HG03520 (cell line): Measurements from ENCODE around the gene FAM98A.

Experiments
- ATAC-seq: cut with Tn5 transposase; IDR thresholded peaks from one replicate; pipeline ENCODE4 v1.9.1; 2021; ENCODE audit warnings: mild to moderate bottlenecking, moderate library complexity; ENCODE audit not compliant: unreplicated experiment

FAM98A gene

DNA sequence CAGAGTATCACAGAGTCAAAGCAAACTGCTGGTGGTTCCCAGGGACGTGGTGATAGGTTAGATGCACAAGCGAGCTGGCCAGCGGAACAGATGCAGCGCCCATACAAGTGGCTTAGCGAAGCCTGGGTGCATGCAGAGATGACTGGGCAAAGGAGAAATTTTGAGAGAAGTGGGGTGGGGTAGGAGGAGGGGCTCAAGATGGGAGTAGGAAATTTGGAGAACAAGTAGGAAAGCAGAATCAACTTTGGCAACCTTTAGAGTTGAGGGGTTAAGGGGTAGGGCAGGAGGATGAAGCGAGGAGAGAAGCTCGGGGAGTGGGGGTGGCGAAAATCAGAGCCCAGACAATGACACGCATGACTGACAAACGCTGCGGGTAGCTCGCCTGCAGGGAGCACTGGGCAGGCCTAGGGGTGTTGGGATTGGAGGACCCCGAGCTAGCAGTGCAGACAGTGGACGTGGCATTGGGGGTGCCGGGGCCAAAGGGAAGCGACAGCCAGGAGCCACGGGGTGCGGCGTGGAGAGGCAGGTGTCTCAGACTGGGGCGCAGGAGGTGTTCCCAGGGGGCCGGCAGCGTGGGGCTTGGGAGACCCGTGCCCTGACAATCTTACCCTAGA, 431 bp downstream of the FAM98A start:
- ATAC-seq, result peak; percentile 46

DNA sequence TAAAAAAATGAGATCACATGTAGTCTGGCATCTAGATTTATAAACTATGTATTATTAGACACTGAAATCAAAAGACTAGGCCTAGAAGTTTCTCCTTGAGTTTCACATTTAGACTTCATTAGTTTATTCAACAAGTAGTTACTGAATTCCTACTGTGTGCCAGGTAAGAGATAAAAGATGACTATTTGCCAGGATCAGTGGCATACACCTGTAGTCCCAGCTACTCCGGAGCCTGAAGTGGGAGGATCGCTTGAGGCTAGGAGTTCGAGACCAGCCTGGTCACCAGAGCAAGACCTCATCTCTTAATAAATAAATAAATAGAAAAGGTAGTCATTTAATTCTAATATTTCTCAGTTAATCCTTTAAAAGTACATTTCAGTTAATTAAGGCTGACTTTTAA, 2.1 kb downstream of the FAM98A start:
- ATAC-seq, result no peak

DNA sequence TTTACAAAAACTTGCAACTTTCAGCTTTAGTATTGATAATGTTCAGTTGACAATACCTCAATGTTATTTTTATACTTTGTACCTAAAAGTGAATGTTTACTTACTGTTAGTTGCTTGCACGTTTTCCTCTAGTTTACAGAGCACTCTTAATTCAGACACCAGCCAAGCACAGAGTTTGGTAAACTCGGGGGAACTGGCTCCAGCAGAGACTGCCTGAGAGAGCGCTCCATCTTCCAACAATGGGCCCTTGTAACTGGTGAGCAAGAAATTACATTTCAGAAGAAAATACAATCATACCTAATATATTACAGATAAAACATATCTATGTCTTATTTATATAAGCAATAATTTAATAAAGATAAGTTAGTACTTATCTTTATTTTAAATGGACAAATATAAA, 3.7 kb downstream of the FAM98A start:
- no peak for ATAC-seq

GRCh38 chr2:33589444-33589843, 9.7 kb downstream of the FAM98A start:
- no peak for ATAC-seq

GRCh38 chr2:33588232-33588631, 10.9 kb downstream of the FAM98A start:
- no peak for ATAC-seq

GRCh38 chr2:33586766-33587165, 12.3 kb downstream of the FAM98A start:
- no peak for ATAC-seq

DNA sequence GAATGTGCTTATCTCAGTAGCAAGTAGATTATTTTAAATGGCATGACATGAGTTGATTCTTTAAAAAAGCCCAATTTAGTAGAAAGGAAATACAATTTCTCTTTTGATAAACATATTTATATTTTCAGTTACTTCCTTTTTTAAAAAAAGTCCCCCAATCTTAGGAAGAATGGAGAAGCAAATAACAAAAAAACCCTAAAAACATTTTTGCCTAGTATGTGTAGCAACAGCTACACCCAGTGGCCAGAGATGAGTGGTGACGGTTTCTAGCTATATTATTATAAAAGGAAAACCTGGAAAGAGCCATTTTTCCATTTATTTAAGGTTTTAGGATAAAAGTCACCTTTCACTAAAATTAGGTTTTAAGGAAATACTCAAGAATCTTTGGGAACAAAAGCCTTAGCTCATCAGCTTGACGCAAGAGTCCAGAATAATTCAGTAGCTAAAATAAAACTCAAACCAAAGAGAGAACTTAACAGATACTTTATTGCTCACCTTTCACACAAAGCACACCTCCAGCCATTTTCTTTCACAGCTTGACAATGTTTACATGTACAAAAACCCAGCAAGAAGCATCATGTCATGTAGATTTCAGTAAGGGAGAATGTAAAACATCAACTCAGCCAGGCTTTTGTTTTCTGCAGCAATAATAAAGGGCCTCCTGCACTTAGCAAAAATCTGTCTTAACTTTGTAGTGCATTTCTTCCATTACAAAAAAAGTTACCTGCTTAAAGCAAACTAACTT, 15.7 kb downstream of the FAM98A start:
- ATAC-seq, result peak; percentile 51

GRCh38 chr2:33581872-33582271, 17.2 kb downstream of the FAM98A start:
- ATAC-seq, result no peak

- ATAC-seq, result no peak
Observed at GRCh38 chr2:33579227-33579626, 19.9 kb downstream of the FAM98A start.

DNA sequence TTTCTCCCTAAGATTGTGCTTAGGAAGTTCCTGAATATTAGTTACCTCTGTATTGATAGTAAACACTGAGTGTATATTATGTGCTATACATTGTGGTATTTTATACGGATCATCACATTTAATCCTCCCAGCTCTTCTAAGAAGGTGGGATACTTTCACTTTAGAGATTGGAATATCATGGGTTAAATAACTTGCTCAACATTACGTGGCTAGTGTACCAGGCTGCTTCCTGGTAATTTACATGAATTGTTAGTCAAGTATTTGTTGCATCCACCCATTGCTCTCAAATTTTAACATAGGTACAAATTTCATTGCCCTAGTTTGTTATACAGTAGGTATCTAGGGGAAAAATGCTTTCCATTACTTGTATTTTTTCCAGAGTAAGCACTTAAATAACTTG, 21.4 kb downstream of the FAM98A start:
- ATAC-seq, result no peak

- ATAC-seq, result no peak
Observed at GRCh38 chr2:33577084-33577483, 22.0 kb downstream of the FAM98A start.

DNA sequence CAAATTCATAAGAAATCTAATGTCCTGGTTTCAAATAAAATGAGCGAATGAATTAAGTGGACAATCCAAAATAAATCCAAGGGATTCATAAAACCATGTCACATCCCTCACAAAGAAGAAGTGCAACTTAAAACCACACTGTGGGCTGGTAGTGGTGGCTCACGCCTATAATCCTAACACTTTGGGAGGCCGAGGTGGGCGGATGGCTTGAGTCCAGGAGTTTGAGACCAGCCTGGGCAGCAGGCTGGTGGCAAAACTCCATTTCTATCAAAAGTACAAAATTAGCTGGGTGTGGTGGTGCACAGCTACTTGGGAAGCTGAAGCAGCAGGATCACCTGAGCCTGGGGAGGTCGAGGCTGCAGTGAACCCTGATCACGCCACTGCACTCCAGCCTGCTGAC, 25.4 kb downstream of the FAM98A start:
- ATAC-seq, result no peak

DNA sequence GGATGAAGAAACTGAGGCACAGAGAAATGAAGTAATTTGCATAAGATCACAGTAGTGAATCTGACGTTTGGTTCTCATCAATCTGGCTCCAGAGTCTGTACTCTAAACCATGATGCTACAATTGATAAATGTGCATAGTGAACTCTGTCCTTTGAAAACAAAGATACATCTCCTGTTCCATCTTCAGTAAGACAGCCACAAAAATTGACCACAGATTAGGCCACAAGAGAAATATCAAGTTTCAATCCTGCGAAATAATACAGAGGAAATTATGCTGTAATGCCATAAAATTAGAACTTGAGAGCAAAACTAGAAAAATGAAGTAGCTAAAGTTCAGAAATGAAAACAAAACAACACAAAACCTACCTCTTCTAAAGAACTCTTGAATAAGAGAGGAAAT, 28.4 kb downstream of the FAM98A start:
- ATAC-seq, result no peak

DNA sequence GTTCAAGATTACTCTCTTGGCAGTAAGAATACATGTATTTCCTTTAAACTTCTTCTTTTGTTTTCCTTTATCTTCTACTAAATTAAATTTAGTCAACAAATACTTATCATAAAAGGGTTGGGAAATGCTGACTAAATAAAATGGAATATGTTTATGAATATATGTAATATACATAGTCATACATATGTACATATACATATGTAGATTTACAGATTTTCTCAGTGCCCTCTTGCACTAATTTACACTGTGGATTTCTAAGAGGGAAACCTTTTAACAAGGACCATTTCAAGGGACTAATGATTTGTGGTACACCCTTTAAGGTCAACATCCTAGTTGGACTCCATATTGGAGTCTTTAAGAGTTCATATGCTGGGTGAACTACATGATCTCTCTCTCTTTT, 37.2 kb downstream of the FAM98A start:
- no peak for ATAC-seq

GRCh38 chr2:33560017-33560416, 39.1 kb downstream of the FAM98A start:
- no peak for ATAC-seq

GRCh38 chr2:33559328-33559727, 39.8 kb downstream of the FAM98A start:
- no peak for ATAC-seq

DNA sequence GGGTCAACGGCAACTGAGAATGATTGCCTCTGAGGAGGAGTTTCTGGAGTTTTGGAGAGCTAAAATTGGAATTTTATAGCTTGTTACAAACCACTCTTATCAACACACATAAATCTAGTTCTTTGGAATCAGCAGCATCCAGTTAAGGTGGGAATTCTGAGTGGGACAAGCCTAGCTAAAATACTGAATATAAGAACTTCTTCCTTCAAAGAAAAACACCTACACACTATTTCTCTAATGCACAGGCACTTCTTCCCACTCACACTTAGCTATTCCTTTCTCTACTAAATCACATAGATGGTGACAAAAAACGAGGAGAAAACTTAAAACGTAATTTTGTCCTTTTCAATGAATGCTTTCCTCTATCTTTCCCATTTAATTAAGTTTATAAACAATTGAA, 43.4 kb downstream of the FAM98A start:
- ATAC-seq, result no peak

DNA sequence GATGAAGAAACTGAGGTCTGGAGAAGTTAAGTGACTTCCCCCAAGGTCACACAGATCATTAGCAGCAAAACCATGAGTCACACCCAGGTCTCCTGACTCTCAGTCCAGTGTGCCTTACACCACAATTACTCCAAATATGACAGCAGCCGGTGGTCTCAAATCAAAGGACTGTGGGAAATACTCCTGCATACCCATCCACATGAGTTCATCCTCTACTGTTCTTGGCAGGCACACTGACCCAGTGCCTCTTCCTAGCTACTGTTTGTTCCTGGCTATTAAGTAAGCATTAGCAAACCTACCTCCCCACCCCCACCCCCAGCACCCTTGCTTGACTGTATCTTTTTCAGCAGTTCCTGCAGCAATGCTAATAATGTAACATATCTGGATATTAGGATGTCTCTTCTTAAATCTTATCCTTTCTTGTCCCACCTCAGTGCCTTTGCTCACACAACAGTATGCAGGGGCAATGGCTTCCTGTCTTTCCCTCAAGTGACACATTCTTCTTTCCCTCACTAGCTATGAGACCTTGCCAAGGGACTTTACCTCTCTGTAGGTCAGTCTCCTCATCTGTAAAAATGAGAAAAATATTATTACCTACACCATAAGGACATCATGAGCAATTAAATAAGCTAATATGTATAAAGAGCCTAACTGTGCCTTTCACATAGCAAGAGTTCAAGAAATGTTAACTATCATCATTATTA, 46.2 kb downstream of the FAM98A start:
- no peak for ATAC-seq

DNA sequence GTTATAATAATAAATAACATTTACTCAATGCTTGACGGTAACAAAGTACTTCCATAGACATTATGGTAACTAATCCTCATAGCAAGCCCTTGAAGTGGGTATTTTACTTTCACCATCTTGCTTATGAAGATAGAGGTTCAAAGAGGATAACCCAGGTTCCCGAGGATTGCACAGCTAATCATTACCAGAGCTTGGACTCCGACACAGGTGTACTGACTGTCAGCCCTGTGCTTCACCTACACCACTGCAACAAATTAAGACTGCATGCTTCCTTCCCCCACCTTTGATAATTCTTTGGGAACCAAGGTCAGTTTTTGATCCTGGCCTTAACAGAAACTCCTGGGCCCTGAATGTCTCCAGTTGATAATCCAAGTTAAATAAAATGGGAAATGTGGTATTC, 48.9 kb downstream of the FAM98A start:
- no peak for ATAC-seq

GRCh38 chr2:33541243-33541642, 57.9 kb downstream of the FAM98A start:
- no peak for ATAC-seq

DNA sequence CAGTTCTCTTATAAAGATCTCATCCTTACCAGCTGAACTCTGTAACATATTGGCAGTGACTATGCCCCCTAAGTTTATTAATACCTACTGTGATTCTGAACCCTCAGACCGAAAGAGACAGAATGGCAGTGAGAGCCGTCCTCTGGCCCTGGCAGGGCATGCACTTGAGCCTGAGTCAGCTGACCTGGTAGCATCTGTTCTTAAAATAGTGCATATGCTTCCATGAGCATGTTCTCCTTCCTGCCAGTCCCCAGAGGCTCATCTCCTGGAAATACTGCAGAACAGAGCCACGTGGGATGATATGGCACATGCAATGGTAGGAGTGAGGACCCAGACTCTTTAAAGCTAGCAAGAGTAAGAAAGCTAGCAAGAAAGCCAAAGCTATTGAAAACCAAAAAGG, 63.7 kb downstream of the FAM98A start:
- ATAC-seq, result no peak
